Left lung (tissue), 10 donors: Measurements from ENCODE around the gene ARHGEF17. TPM values are rescaled to one million over a fixed set of nuclear protein-coding genes. Genes with fewer than 3 reads are reported as not detected.
A peak's percentile ranks its signal among the peaks of the same experiment; 100 is the strongest.

Source experiments
- ATAC-seq: fragments of 200-7000 bp; cut with Tn5 transposase; one replicate; pipeline ENCODE4 v1.9.1; 2020; ENCODE audit warnings: moderate library complexity
- DNase-seq, 4 donors: peaks; one replicate each; pipeline ENCODE4 v3.0.0-alpha.2; 2013 to 2020
- H3K27ac ChIP-seq, 2 donors: fragments of 200-600 bp; sonication (generic) in 1 of 2; one replicate each; pipeline versions ENCODE4 v1.5.0 to v1.8.0; 2020 to 2021
- H3K27me3 ChIP-seq, 2 donors: fragments of 200-600 bp; sonication (generic) in 1 of 2; one replicate each; pipeline versions ENCODE4 v1.5.0 to v1.8.0; 2020 to 2021
- H3K36me3 ChIP-seq, 2 donors: fragments of 200-600 bp; sonication (generic) in 1 of 2; one replicate each; pipeline versions ENCODE4 v1.5.0 to v1.8.0; 2020 to 2021
- H3K4me1 ChIP-seq, 2 donors: fragments of 200-600 bp; one replicate each; pipeline ENCODE4 v1.8.0; 2021
- H3K4me3 ChIP-seq, 2 donors: fragments of 200-600 bp; sonication (generic) in 1 of 2; one replicate each; pipeline versions ENCODE4 v1.5.0 to v1.8.0; 2020 to 2021; ENCODE audit warnings: mild to moderate bottlenecking in 1 of 2
- H3K9me3 ChIP-seq, 2 donors: fragments of 200-600 bp; sonication (generic) in 1 of 2; one replicate each; pipeline versions ENCODE4 v1.5.0 to v1.8.0; 2020 to 2021
- intact Hi-C, 2 donors: fragments of 100-400 bp; cut with DNase I; formaldehyde crosslinking; loops; one replicate each; pipeline versions ENCODE4 v1.11.2 to v1.14.2; 2022
- polyA plus RNA-seq, 6 donors: library from polyadenylated mRNA; unstranded; fragments of 120-200 nt; gene quantifications; one replicate each; pipeline ENCODE4 v1.2.1, GENCODE V29; 2013; ENCODE audit not compliant: insufficient read length in 6 of 6
- total RNA-seq, 2 donors: library from RNA; stranded (reverse); fragmentation: NEBNext Ultra II Directional; extraction: Animal tissue kit (Norgen Biotek cat#: 25700); gene quantifications; one replicate each; pipeline ENCODE4 v1.2.1, GENCODE V29; 2021
- TF ChIP-seq, protein P1 (sequence below), 2 donors: fragments of 200-600 bp; sonication (generic) in 1 of 2; IDR thresholded peaks; one replicate each; pipeline versions ENCODE4 v1.5.0 to v1.8.0; 2021; ENCODE audit warnings: antibody characterized with exemption in 2 of 2
- donor health status: DM: no; HTN: yes; CAD: no.
- donor health status: DM: no; HTN: no; CAD: no.

Gene ARHGEF17
- total and polyA plus RNA-seq, 8 donors = 56.3 to 95.8 (median 82.8) TPM

DNA sequence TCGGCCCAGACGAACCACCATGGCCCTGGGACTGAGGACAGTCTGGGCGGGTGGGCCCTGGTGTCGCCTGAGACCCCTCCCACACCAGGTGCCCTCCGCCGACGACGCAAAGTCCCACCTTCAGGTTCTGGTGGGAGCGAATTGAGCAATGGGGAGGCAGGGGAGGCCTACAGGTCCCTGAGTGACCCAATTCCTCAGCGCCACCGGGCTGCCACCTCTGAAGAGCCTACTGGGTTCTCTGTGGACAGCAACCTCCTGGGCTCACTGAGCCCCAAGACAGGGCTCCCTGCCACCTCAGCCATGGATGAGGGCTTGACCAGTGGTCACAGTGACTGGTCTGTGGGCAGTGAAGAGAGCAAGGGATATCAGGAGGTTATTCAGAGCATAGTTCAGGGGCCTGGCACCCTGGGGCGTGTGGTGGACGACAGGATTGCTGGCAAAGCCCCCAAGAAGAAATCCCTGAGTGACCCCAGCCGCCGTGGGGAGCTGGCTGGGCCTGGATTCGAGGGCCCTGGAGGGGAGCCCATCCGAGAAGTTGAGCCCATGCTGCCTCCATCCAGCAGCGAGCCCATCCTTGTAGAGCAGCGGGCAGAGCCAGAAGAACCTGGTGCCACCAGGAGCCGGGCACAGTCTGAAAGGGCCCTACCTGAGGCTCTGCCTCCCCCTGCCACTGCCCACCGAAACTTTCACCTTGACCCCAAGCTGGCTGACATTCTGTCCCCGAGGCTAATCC lies 2.8 kb downstream of the ARHGEF17 start:
- peaks cover 0 to 3% of the 10 kb centered on the region in 2 donors for H3K36me3 ChIP-seq
- H3K4me3 ChIP-seq = peak overlapping the region; percentile 58 to 69
- DNase-seq (no peak), ATAC-seq (no peak)
- H3K9me3 ChIP-seq = no peaks in the 10 kb centered on the region
- intact Hi-C loops = no loop called here
- H3K27ac ChIP-seq = peak overlapping the region in 1 of 2 donors; percentile 93
- peaks cover 39 to 92% of the 10 kb centered on the region in 2 donors for H3K4me1 ChIP-seq
- TF ChIP-seq, protein P1, sequence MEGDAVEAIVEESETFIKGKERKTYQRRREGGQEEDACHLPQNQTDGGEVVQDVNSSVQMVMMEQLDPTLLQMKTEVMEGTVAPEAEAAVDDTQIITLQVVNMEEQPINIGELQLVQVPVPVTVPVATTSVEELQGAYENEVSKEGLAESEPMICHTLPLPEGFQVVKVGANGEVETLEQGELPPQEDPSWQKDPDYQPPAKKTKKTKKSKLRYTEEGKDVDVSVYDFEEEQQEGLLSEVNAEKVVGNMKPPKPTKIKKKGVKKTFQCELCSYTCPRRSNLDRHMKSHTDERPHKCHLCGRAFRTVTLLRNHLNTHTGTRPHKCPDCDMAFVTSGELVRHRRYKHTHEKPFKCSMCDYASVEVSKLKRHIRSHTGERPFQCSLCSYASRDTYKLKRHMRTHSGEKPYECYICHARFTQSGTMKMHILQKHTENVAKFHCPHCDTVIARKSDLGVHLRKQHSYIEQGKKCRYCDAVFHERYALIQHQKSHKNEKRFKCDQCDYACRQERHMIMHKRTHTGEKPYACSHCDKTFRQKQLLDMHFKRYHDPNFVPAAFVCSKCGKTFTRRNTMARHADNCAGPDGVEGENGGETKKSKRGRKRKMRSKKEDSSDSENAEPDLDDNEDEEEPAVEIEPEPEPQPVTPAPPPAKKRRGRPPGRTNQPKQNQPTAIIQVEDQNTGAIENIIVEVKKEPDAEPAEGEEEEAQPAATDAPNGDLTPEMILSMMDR (IDR thresholded peaks at IDR 0.05) = no peak
- H3K27me3 ChIP-seq = peaks cover 0 to 20% of the 10 kb centered on the region in 2 donors

DNA sequence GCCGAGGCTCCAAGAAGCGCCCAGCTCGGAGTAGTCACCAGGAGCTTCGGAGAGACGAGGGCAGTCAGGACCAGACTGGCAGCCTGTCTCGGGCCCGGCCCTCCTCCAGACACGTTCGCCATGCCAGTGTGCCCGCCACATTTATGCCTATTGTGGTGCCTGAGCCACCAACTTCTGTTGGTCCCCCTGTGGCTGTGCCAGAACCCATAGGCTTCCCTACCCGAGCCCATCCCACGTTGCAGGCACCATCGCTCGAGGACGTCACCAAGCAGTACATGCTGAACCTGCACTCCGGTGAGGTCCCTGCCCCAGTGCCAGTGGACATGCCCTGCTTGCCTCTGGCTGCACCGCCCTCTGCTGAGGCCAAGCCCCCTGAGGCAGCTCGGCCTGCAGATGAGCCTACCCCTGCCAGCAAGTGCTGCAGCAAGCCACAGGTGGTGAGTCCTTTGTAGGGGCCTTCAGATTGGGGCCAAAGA lies 3.4 kb downstream of the ARHGEF17 start:
- Histone ChIP-seq H3K36me3 (peaks cover 0 to 3% of the 10 kb centered on the region in 2 donors), H3K27ac (peak overlapping the region; percentile 46 to 93), H3K9me3 (no peaks in the 10 kb centered on the region), H3K4me3 (peak overlapping the region; percentile 58 to 69), H3K27me3 (peaks cover 0 to 20% of the 10 kb centered on the region in 2 donors), H3K4me1 (peaks cover 40 to 97% of the 10 kb centered on the region in 2 donors)
- DNase-seq (peak in 1 of 4 donors; percentile 81), ATAC-seq (no peak)
- intact Hi-C loops = no loop called here
- TF ChIP-seq, protein P1 (IDR thresholded peaks at IDR 0.05) = no peak

DNA sequence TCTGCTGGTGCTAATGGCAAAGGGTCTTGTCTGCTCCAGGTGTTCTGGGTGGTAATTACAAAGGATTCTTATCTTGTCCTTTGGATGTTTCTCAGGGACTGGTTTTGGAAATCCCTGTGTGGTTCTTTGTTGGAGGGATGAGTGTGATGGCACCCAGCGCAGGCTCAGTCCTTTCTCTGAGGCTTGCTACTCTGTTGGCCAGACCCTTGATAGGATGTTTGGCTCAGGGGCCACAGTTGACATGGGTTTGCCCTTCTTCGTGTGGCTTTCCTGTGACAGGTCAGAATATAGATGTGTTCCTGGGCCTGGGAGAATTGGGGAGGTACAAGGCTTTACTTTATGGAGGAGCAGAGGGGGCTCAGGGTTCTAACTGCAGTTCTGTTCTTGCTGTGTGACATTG lies 4.0 kb downstream of the ARHGEF17 start:
- Histone ChIP-seq H3K9me3 (no peaks in the 10 kb centered on the region), H3K36me3 (peaks cover 0 to 3% of the 10 kb centered on the region in 2 donors), H3K4me3 (peak overlapping the region; percentile 58 to 69), H3K4me1 (peaks cover 43 to 97% of the 10 kb centered on the region in 2 donors), H3K27ac (peak overlapping the region; percentile 46 to 93), H3K27me3 (peaks cover 0 to 20% of the 10 kb centered on the region in 2 donors)
- TF ChIP-seq, protein P1 (IDR thresholded peaks at IDR 0.05) = no peak
- intact Hi-C loops = no loop called here
- DNase-seq (no peak), ATAC-seq (no peak)

DNA sequence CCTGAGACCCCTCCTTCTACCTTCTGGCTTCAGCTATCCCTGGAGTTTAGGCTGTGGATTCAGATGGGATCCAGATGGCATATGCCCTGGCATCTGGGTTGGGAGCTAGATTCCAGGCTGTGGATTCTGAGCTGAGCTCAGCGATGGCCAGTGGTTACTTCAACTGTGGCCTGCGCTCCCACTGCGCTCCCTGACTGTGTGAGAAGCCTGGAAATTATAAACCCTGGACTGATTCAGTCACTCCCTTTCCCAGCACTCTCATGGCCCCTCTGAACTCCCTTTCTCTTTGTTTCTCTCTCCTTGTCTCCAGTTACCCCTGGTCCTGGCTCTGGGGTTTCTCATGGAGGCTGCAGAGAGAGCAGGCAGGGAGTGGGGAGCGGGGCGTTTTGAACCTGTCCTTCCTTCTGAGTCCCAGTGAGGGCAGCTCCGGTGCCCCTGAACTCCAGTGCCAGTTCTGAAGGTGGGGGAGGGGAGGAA lies 4.8 kb downstream of the ARHGEF17 start:
- H3K27me3 ChIP-seq = peaks cover 0 to 19% of the 10 kb centered on the region in 2 donors
- TF ChIP-seq, protein P1 (IDR thresholded peaks at IDR 0.05) = no peak
- ATAC-seq (no peak), DNase-seq (no peak)
- H3K4me1 ChIP-seq = peaks cover 50 to 100% of the 10 kb centered on the region in 2 donors
- H3K4me3 ChIP-seq = peak overlapping the region; percentile 58 to 69
- peaks cover 0 to 3% of the 10 kb centered on the region in 2 donors for H3K36me3 ChIP-seq
- no peaks in the 10 kb centered on the region for H3K9me3 ChIP-seq
- peak overlapping the region; percentile 46 to 73 for H3K27ac ChIP-seq
- intact Hi-C loops = no loop called here

DNA sequence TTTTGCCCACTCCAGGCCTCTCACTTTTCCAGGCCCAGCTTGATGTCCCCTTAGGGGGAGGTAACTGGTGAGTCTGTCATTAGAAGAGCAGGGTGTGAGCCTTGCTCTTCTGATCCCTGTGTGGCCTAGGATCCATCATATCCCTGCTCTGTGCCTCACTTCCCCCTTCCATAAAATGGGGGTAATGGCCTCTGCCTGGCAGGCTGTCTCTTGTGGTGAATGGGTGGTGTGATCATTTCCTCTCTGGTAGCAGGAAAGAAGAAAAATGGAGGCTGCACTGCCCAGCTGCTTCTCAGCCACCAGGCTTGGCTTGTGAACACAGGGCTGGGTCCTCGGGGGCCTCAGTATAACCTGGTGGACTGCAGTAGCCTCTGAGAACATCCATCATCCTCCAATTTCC lies 5.6 kb downstream of the ARHGEF17 start:
- intact Hi-C loops = no loop called here

More for the DNA sequence above, 5.6 kb downstream of the ARHGEF17 start:
- peaks cover 0 to 11% of the 10 kb centered on the region in 2 donors for H3K27me3 ChIP-seq
- H3K9me3 ChIP-seq = no peaks in the 10 kb centered on the region
- peak overlapping the region in 1 of 2 donors; percentile 69 for H3K4me3 ChIP-seq
- TF ChIP-seq, protein P1 (IDR thresholded peaks at IDR 0.05) = no peak
- H3K36me3 ChIP-seq = peaks cover 0 to 3% of the 10 kb centered on the region in 2 donors
- peaks cover 55 to 100% of the 10 kb centered on the region in 2 donors for H3K4me1 ChIP-seq
- ATAC-seq (no peak), DNase-seq (no peak)
- peak overlapping the region; percentile 46 to 73 for H3K27ac ChIP-seq
